Measurements from ENCODE around the gene FSTL3.
"Not testable (repeated sequence)": the region's sequence is repeated elsewhere in the genome, so short reads cannot be mapped to it uniquely, and the experiment has no call there.

GRCh38 chr19:702847-703246 is 26.7 kb downstream of the FSTL3 start:
- not testable (repeated sequence) for TF ChIP-seq YY1 (IDR thresholded peaks at IDR 0.05; ENCODE audit: extremely low read depth, insufficient replicate concordance, low read depth, low read length); POLR2AphosphoS5 (IDR thresholded peaks at IDR 0.05; ENCODE audit: low read depth, low read length); EZH2 (IDR thresholded peaks at IDR 0.05); CTCF (IDR thresholded peaks at IDR 0.05 in 2 of 3, conservative IDR thresholded peaks at IDR 0.05 in 1 of 3; ENCODE audit: borderline replicate concordance in 1 of 3, insufficient read depth in 1 of 3, low read depth in 2 of 3, low read length in 2 of 3); EZH2phosphoT487 (IDR thresholded peaks at IDR 0.05; ENCODE audit: borderline replicate concordance)
